Suprapubic skin (tissue), 3 donors: ENCODE measurements around the gene PREPL.

Experiments used
- CTCF ChIP-seq, 2 donors: fragments of 200-600 bp in 1 of 2; fragments of 450-650 bp in 1 of 2; sonication (generic) in 1 of 2; IDR thresholded peaks; one replicate each; pipeline ENCODE4 v1.5.1; 2016 to 2019; ENCODE audit warnings: antibody characterized with exemption in 2 of 2, mild to moderate bottlenecking in 1 of 2, moderate library complexity in 1 of 2
- POLR2AphosphoS5 ChIP-seq, 3 donors: sonication (generic); formaldehyde crosslinking; IDR thresholded peaks; one replicate each; pipeline ENCODE4 v1.6.1; 2017; ENCODE audit warnings: antibody characterized with exemption in 3 of 3

DNA sequence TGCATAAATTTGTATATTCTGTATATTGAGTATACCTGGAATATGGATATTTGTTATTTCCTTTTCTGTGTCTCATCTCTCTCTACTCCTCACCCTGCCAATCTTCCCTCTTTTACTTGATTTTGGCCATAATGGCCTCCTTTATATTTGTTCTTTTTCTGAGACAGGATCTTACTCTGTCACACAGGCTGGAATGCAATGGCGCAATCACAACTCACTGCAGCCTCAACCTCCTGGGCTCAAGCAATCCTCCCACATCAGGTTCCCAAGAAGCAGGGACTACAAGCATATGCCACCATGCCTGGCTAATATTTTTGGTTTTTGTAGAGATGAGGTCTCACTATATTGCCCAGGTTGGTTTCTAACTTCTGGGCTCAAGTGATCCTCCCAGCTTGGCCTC, 30.5 kb downstream of the PREPL start:
- TF ChIP-seq CTCF (IDR thresholded peaks at IDR 0.05) (no peak), POLR2AphosphoS5 (IDR thresholded peaks at IDR 0.05) (no peak)
